GM23248 (cell line): ENCODE results near the gene RASGEF1C.

Experiments
- EZH2 ChIP-seq: fragments of 200-600 bp; sonication (generic); IDR thresholded peaks from 2 replicates; pipeline ENCODE4 v1.6.1; 2018; ENCODE audit warnings: antibody characterized with exemption, mild to moderate bottlenecking; ENCODE audit not compliant: insufficient read depth, poor library complexity, severe bottlenecking
- EZH2phosphoT487 ChIP-seq: fragments of 200-600 bp; sonication (generic); IDR thresholded peaks from 2 replicates; pipeline ENCODE4 v1.6.1; 2018; ENCODE audit warnings: antibody characterized with exemption, moderate library complexity, mild to moderate bottlenecking, low read depth; ENCODE audit not compliant: insufficient read depth

DNA sequence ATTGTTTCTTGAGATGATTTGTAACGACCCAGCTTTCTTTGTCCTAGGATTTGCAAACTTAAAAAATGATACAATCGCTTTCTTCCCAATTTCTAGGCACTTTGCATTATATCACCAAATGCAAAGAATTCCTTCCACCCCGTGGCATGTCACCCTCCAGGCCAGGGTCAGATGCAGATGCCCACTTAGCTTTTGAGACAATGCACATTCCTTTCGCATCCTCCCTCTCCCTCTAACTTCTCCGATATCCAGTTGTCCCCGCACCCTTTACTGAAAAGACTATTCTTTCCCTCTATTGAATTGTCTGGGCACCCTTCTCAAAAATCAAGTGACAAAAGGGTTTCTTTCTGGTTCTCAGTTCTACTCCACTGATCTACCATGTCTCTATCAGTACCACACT, 154.8 kb downstream of the RASGEF1C start:
- TF ChIP-seq EZH2phosphoT487 (no peak), EZH2 (no peak)
